ENCODE measurements around the gene IFITM1. TPM values are rescaled to one million over a fixed set of nuclear protein-coding genes. Genes with fewer than 3 reads are reported as not detected.

The IFITM1 gene
- polyA plus RNA-seq, 1 donor (not counting 4 experiments of a cell fraction or from before 2014, with no cell fraction given): 333 TPM

- no peak within 1 kb of the TSS for H3K4me3 ChIP-seq (ENCODE audit: control insufficient read depth in 2 of 3, extremely low read depth in 1 of 3, insufficient read depth in 2 of 3, low read depth in 1 of 3, low read length in 3 of 3)
- TF ChIP-seq, protein P1, sequence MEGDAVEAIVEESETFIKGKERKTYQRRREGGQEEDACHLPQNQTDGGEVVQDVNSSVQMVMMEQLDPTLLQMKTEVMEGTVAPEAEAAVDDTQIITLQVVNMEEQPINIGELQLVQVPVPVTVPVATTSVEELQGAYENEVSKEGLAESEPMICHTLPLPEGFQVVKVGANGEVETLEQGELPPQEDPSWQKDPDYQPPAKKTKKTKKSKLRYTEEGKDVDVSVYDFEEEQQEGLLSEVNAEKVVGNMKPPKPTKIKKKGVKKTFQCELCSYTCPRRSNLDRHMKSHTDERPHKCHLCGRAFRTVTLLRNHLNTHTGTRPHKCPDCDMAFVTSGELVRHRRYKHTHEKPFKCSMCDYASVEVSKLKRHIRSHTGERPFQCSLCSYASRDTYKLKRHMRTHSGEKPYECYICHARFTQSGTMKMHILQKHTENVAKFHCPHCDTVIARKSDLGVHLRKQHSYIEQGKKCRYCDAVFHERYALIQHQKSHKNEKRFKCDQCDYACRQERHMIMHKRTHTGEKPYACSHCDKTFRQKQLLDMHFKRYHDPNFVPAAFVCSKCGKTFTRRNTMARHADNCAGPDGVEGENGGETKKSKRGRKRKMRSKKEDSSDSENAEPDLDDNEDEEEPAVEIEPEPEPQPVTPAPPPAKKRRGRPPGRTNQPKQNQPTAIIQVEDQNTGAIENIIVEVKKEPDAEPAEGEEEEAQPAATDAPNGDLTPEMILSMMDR (optimal IDR thresholded peaks at IDR 0.05 in 1 of 3, IDR thresholded peaks at IDR 0.05 in 1 of 3, conservative IDR thresholded peaks at IDR 0.05 in 1 of 3; ENCODE audit: extremely low read depth in 1 of 3, insufficient read depth in 2 of 3, low read length in 3 of 3): no peak
- TF ChIP-seq EZH2 (IDR thresholded peaks at IDR 0.05; ENCODE audit: low read length): no peak
- no peak within 1 kb of the TSS for H3K9ac ChIP-seq (ENCODE audit: control insufficient read depth, extremely low read depth, insufficient read depth, low read length)
- H3K9me3 ChIP-seq (ENCODE audit: control insufficient read depth, low read depth, low read length): no peaks in the 10 kb centered on the region
- H3K9me1 ChIP-seq (ENCODE audit: control insufficient read depth, extremely low read depth, insufficient read depth, low read length): no peaks in the 10 kb centered on the region
- dilution Hi-C loops (cut with MboI; ENCODE audit: extremely low pct_ligation_motif_present, low sequenced_read_pairs): no loop called here
- H3K79me2 ChIP-seq (ENCODE audit: control insufficient read depth, insufficient read depth, low read length): no peaks in the 10 kb centered on the region
- no peaks in the 10 kb centered on the region for H3K4me1 ChIP-seq (ENCODE audit: control insufficient read depth, extremely low read depth, insufficient read depth, low read length)
- H2AFZ ChIP-seq (ENCODE audit: control insufficient read depth, low read length): no peak within 1 kb of the TSS
- peaks cover 56% of the 10 kb centered on the region for H3K27me3 ChIP-seq (ENCODE audit: control insufficient read depth, extremely low read depth, insufficient read depth, low read length)
- no peaks in the 10 kb centered on the region for H4K20me1 ChIP-seq (ENCODE audit: control insufficient read depth, extremely low read depth, insufficient read depth, low read length)
- H3K4me2 ChIP-seq (ENCODE audit: control insufficient read depth, extremely low read depth, insufficient read depth, low read depth, low read length): no peak within 1 kb of the TSS
- no peaks in the 10 kb centered on the region for H3K36me3 ChIP-seq (ENCODE audit: control insufficient read depth in 2 of 2, extremely low read depth in 1 of 2, insufficient read depth in 2 of 2, low read length in 2 of 2)
- no peak for FAIRE-seq
- no peak within 1 kb of the TSS for H3K27ac ChIP-seq (ENCODE audit: control insufficient read depth, insufficient read depth, low read length)
- no peak for DNase-seq (ENCODE audit: low read depth, low spot score)
These were observed 35.6 kb upstream of the IFITM1 start, which contains the start of gene NLRP6 for GRCh38 chr11:278001-278951. TSS of gene NLRP6 (plus strand) at chr11:278407. CDS start at chr11:278570, 163 bp downstream.

DNA sequence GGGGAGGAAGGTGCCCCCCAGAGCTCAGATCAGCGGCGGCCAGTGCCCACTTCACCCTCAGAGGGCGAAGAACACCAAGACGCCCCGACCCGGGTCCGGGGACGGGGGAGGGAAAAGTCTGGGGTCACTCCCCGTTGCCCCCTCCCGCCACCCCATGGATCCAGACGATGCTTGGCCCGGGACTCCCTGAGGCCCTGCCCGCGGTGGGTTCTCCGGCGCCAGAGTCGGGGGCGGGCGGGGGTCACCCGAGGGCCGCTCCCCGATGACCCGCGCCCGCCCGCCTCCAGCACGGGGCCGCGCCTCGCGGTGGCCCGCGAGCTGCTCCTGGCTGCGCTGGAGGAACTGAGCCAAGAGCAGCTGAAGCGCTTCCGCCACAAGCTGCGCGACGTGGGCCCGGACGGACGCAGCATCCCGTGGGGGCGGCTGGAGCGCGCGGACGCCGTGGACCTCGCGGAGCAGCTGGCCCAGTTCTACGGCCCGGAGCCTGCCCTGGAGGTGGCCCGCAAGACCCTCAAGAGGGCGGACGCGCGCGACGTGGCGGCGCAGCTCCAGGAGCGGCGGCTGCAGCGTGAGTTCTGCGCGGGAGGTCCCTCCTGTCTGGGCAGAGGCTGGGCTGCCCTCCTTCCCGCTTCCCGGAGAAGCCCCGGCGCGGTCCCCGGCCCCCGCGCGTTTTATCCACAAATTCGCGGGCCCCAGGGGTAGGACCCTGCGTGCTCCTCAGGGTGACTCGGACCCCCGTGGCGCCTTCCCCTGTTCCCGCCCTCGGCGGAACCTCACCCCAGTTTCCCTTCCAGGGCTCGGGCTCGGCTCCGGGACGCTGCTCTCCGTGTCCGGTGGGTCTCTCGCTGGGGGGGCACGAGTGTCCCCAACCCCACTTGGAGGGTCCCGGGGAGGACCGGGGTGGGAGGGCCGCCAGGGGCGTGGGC lies 34.5 kb upstream of the IFITM1 start:
- Histone ChIP-seq H3K4me2 (ENCODE audit: control insufficient read depth, extremely low read depth, insufficient read depth, low read depth, low read length) (no peak overlapping the region), H3K9me1 (ENCODE audit: control insufficient read depth, extremely low read depth, insufficient read depth, low read length) (no peaks in the 10 kb centered on the region), H3K9me3 (ENCODE audit: control insufficient read depth, low read depth, low read length) (no peaks in the 10 kb centered on the region), H3K27ac (ENCODE audit: control insufficient read depth, insufficient read depth, low read length) (no peak overlapping the region), H3K4me1 (ENCODE audit: control insufficient read depth, extremely low read depth, insufficient read depth, low read length) (no peaks in the 10 kb centered on the region), H4K20me1 (ENCODE audit: control insufficient read depth, extremely low read depth, insufficient read depth, low read length) (no peaks in the 10 kb centered on the region), H3K4me3 (ENCODE audit: control insufficient read depth in 2 of 3, extremely low read depth in 1 of 3, insufficient read depth in 2 of 3, low read depth in 1 of 3, low read length in 3 of 3) (no peak overlapping the region), H3K36me3 (ENCODE audit: control insufficient read depth in 2 of 2, extremely low read depth in 1 of 2, insufficient read depth in 2 of 2, low read length in 2 of 2) (no peaks in the 10 kb centered on the region), H3K79me2 (ENCODE audit: control insufficient read depth, insufficient read depth, low read length) (no peaks in the 10 kb centered on the region), H3K27me3 (ENCODE audit: control insufficient read depth, extremely low read depth, insufficient read depth, low read length) (peaks cover 56% of the 10 kb centered on the region), H3K9ac (ENCODE audit: control insufficient read depth, extremely low read depth, insufficient read depth, low read length) (no peak overlapping the region), H2AFZ (ENCODE audit: control insufficient read depth, low read length) (no peak overlapping the region)
- DNase-seq (ENCODE audit: low read depth, low spot score): no peak
- no peak for FAIRE-seq
- dilution Hi-C loops (cut with MboI; ENCODE audit: extremely low pct_ligation_motif_present, low sequenced_read_pairs): no loop called here
- TF ChIP-seq, protein P1 (optimal IDR thresholded peaks at IDR 0.05 in 1 of 3, IDR thresholded peaks at IDR 0.05 in 1 of 3, conservative IDR thresholded peaks at IDR 0.05 in 1 of 3; ENCODE audit: extremely low read depth in 1 of 3, insufficient read depth in 2 of 3, low read length in 3 of 3): no peak
- TF ChIP-seq EZH2 (IDR thresholded peaks at IDR 0.05; ENCODE audit: low read length): no peak

Data from keratinocyte (primary cell).